Lower leg skin (tissue), 3 donors: ENCODE data around the gene CCDC117.

Experiments
- POLR2A ChIP-seq, 2 donors: fragments of 450-650 bp; IDR thresholded peaks; one replicate each; pipeline ENCODE4 v1.6.1; 2016 to 2017; ENCODE audit warnings: antibody characterized with exemption in 2 of 2, mild to moderate bottlenecking in 1 of 2, moderate library complexity in 1 of 2
- TF ChIP-seq, protein P1 (sequence below), 3 donors: fragments of 450-650 bp; IDR thresholded peaks; one replicate each; pipeline ENCODE4 v1.5.1; 2016; ENCODE audit warnings: antibody characterized with exemption in 3 of 3, mild to moderate bottlenecking in 3 of 3, moderate library complexity in 2 of 3

DNA sequence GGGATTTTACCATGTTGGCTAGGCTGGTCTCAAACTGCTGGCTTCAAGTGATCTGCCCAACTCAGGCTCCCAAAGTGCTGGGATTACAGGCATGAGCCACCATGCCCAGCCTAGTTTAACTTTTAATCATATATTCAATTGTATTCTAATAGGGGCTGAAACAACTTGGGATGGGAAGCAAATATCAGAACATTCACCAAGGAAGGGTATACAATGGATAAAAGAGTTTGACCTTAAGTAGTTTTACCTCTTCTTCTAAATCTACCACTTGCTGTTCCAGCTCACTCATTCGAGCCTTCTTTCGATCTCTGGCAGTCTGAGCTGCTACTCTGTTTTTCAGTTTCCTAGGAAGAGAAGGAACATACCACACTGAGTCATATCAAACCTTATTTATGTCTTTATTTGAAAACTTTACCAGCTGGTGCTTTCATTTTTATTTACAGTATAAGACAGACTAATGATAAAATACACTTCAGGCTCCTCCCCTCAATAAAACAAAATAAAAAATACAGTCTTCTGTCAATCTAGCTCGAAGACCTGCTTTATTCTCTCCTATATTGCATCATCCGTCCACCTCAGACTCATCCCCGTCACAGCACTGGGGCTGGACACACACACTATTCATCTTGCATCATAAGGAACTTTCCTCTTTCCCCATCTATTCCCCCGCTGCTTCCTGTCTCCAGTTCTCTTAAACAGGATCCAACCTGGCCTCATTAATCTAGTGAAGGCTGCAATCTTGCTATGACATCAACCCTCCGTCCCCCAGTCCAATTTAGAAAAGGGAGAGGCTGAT, 26.5 kb downstream of the CCDC117 start:
- TF ChIP-seq, protein P1, sequence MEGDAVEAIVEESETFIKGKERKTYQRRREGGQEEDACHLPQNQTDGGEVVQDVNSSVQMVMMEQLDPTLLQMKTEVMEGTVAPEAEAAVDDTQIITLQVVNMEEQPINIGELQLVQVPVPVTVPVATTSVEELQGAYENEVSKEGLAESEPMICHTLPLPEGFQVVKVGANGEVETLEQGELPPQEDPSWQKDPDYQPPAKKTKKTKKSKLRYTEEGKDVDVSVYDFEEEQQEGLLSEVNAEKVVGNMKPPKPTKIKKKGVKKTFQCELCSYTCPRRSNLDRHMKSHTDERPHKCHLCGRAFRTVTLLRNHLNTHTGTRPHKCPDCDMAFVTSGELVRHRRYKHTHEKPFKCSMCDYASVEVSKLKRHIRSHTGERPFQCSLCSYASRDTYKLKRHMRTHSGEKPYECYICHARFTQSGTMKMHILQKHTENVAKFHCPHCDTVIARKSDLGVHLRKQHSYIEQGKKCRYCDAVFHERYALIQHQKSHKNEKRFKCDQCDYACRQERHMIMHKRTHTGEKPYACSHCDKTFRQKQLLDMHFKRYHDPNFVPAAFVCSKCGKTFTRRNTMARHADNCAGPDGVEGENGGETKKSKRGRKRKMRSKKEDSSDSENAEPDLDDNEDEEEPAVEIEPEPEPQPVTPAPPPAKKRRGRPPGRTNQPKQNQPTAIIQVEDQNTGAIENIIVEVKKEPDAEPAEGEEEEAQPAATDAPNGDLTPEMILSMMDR (IDR thresholded peaks at IDR 0.05), result no peak
- no peak for TF ChIP-seq POLR2A (IDR thresholded peaks at IDR 0.05)
